B cell (primary cell): Measurements from ENCODE around the gene GABRD. TPM values are rescaled to one million over a fixed set of nuclear protein-coding genes. Genes with fewer than 3 reads are reported as not detected.

ENCODE experiments used
- ATAC-seq: fragments of 200-7000 bp; cut with Tn5 transposase; one replicate; pipeline ENCODE4 v1.10.0; 2021; ENCODE audit warnings: low read depth, mild to moderate bottlenecking, moderate number of reproducible peaks, moderate library complexity
- CTCF ChIA-PET: fragments of 350-600 bp; sonication (Branson Sonifier 250); formaldehyde crosslinking; loops from one replicate; lab custom pipeline; 2021; ENCODE audit warnings: antibody characterized with exemption, inconsistent platforms; lab: Charles Lee
- POLR2A ChIA-PET: fragments of 350-600 bp; sonication (Branson Sonifier 250); formaldehyde crosslinking; loops from one replicate; lab custom pipeline; 2021; ENCODE audit warnings: antibody characterized with exemption; lab: Charles Lee
- DNase-seq: peaks from one replicate; pipeline ENCODE4 v3.0.0; 2013
- H2AFZ ChIP-seq: 2 replicates; pipeline ENCODE4 v1.6.1; 2012; ENCODE audit warnings: mild to moderate bottlenecking, low read depth, low read length; ENCODE audit not compliant: insufficient read depth, poor library complexity, severe bottlenecking
- H3K27ac ChIP-seq, 2 donors: 1 replicate in 1 of 2; 2 replicates in 1 of 2; pipeline ENCODE4 v1.5.1; 2012 to 2013; ENCODE audit warnings: low read length in 2 of 2, mild to moderate bottlenecking in 2 of 2, moderate library complexity in 1 of 2
- H3K27me3 ChIP-seq, 4 experiments: fragments of 200-600 bp in 1 of 4; sonication (generic) in 1 of 4; replicated peaks in 1 of 4; 1 replicate in 2 of 4; 2 replicates in 2 of 4; pipeline versions ENCODE4 v1.6.1 to v1.7.0; 2013 to 2016; ENCODE audit warnings: low read length in 3 of 4, mild to moderate bottlenecking in 2 of 4, mixed read lengths in 1 of 4, moderate library complexity in 1 of 4; ENCODE audit not compliant: insufficient read depth in 4 of 4, control insufficient read depth in 3 of 4; ENCODE audit errors: control extremely low read depth in 1 of 4
- H3K36me3 ChIP-seq, 2 experiments: replicated peaks in 1 of 2; 1 replicate in 1 of 2; 2 replicates in 1 of 2; pipeline versions ENCODE4 v1.6.1 to v1.7.1; 2013; ENCODE audit warnings: low read length in 1 of 2; ENCODE audit not compliant: insufficient read depth in 2 of 2, control insufficient read depth in 1 of 2; ENCODE audit errors: control extremely low read depth in 1 of 2, extremely low read depth in 1 of 2
- H3K4me1 ChIP-seq, 2 donors: fragments of 200-600 bp in 1 of 2; sonication (generic) in 1 of 2; 1 replicate in 1 of 2; 2 replicates in 1 of 2; pipeline versions ENCODE4 v1.5.1 to v1.6.1; 2013 to 2017; ENCODE audit warnings: low read length in 2 of 2; ENCODE audit not compliant: control insufficient read depth in 2 of 2, insufficient read depth in 2 of 2
- H3K4me2 ChIP-seq: replicated peaks from 2 replicates; pipeline ENCODE3; 2012; ENCODE audit warnings: mild to moderate bottlenecking, low read depth, low read length; ENCODE audit not compliant: poor library complexity, severe bottlenecking
- H3K4me3 ChIP-seq, 5 experiments: fragments of 200-600 bp in 1 of 5; sonication (generic) in 1 of 5; 1 replicate in 3 of 5; 2 replicates in 2 of 5; pipeline versions ENCODE4 v1.5.1 to v1.7.0; 2011 to 2016; ENCODE audit warnings: low read length in 4 of 5, mild to moderate bottlenecking in 4 of 5, low read depth in 2 of 5, control low read depth in 1 of 5, moderate library complexity in 1 of 5; ENCODE audit not compliant: insufficient read depth in 1 of 5; ENCODE audit errors: control extremely low read depth in 1 of 5, extremely low read depth in 1 of 5
- H3K79me2 ChIP-seq: fragments of 200-600 bp; sonication (generic); one replicate; pipeline ENCODE4 v1.6.0; 2016; ENCODE audit warnings: low read length; ENCODE audit not compliant: control insufficient read depth, insufficient read depth
- H3K9ac ChIP-seq: fragments of 200-600 bp; sonication (generic); 2 replicates; pipeline ENCODE4 v1.6.1; 2017; ENCODE audit warnings: mild to moderate bottlenecking, low read length, moderate library complexity
- H3K9me3 ChIP-seq, 3 donors: one replicate each; pipeline versions ENCODE4 v1.6.1 to v1.7.1; 2013; ENCODE audit warnings: low read length in 2 of 3; ENCODE audit not compliant: control insufficient read depth in 2 of 3, insufficient read depth in 1 of 3; ENCODE audit errors: control extremely low read depth in 1 of 3
- H4K20me1 ChIP-seq: 2 replicates; pipeline ENCODE4 v1.6.0; 2012; ENCODE audit warnings: mild to moderate bottlenecking, low read length; ENCODE audit not compliant: insufficient read depth, control insufficient read depth, poor library complexity, severe bottlenecking
- H3K27ac Mint-ChIP-seq: one replicate; pipeline ENCODE4 v1.8.0; 2021; ENCODE audit warnings: mixed read lengths
- H3K27me3 Mint-ChIP-seq: one replicate; pipeline ENCODE4 v1.8.0; 2021; ENCODE audit warnings: mixed read lengths
- H3K4me1 Mint-ChIP-seq: one replicate; pipeline ENCODE4 v1.8.0; 2021; ENCODE audit warnings: mixed read lengths
- H3K4me3 Mint-ChIP-seq: one replicate; pipeline ENCODE4 v1.8.0; 2021; ENCODE audit warnings: mixed read lengths
- H3K9me3 Mint-ChIP-seq: one replicate; pipeline ENCODE4 v1.8.0; 2022; ENCODE audit warnings: mixed read lengths; ENCODE audit not compliant: insufficient read depth
- EZH2 ChIP-seq: IDR thresholded peaks from 2 replicates; pipeline ENCODE4 v1.6.1; 2012; ENCODE audit warnings: borderline replicate concordance, low read depth, mild to moderate bottlenecking, moderate library complexity, low read length; ENCODE audit not compliant: insufficient read depth, poor library complexity, severe bottlenecking
- WGBS: methylation state at CpG from one replicate; pipeline ENCODE4 v1.1.5; 2013; ENCODE audit warnings: missing lambda C conversion rate; ENCODE audit not compliant: insufficient coverage; 5-methylcytosine and 5-hydroxymethylcytosine counted together
- intact Hi-C: fragments of 100-400 bp; cut with micrococcal nuclease; formaldehyde crosslinking; loops from one replicate; pipeline ENCODE4 v1.10.0; 2022
- polyA plus RNA-seq: library from polyadenylated mRNA; depleted of rRNA; stranded (reverse); fragments of >200 nt; gene quantifications from 2 replicates; pipeline ENCODE4 v1.2.3, GENCODE V29; 2012
- total RNA-seq, 2 donors: library from RNA; stranded (reverse); fragments of 120-200 nt in 1 of 2; gene quantifications; 1 replicate in 1 of 2; 2 replicates in 1 of 2; pipeline versions ENCODE4 v1.2.3 to v1.2.4, GENCODE V29; 2013 to 2022
- TF ChIP-seq, protein P1 (sequence below): fragments of 200-600 bp; IDR thresholded peaks from one replicate; pipeline ENCODE4 v1.8.0; 2022; ENCODE audit warnings: antibody characterized with exemption, mild to moderate bottlenecking

Gene GABRD
- total and polyA plus RNA-seq, 2 donors (not counting 1 experiment from before 2014, with no cell fraction given) = not detected

- no peak for ATAC-seq
- no peaks in the 10 kb centered on the region for H3K4me1 Mint-ChIP-seq
- Histone ChIP-seq H3K4me1 (no peaks in the 10 kb centered on the region), H3K9ac (no peak overlapping the region), H3K9me3 (peaks cover 0 to 25% (median 0%) of the 10 kb centered on the region in 3 donors), H3K27me3 (peaks cover 0 to 2% (median 0%) of the 10 kb centered on the region in 4 experiments), H3K4me3 (no peak overlapping the region), H3K36me3 (no peaks in the 10 kb centered on the region), H3K79me2 (no peaks in the 10 kb centered on the region), H3K4me2 (no peak overlapping the region), H4K20me1 (no peaks in the 10 kb centered on the region), H3K27ac (no peak overlapping the region), H2AFZ (no peak overlapping the region)
- H3K9me3 Mint-ChIP-seq = no peaks in the 10 kb centered on the region
- H3K27ac Mint-ChIP-seq = no peak overlapping the region
- 87% methylated on average over 33 of the region's 34 CpGs for WGBS
- TF ChIP-seq, protein P1, sequence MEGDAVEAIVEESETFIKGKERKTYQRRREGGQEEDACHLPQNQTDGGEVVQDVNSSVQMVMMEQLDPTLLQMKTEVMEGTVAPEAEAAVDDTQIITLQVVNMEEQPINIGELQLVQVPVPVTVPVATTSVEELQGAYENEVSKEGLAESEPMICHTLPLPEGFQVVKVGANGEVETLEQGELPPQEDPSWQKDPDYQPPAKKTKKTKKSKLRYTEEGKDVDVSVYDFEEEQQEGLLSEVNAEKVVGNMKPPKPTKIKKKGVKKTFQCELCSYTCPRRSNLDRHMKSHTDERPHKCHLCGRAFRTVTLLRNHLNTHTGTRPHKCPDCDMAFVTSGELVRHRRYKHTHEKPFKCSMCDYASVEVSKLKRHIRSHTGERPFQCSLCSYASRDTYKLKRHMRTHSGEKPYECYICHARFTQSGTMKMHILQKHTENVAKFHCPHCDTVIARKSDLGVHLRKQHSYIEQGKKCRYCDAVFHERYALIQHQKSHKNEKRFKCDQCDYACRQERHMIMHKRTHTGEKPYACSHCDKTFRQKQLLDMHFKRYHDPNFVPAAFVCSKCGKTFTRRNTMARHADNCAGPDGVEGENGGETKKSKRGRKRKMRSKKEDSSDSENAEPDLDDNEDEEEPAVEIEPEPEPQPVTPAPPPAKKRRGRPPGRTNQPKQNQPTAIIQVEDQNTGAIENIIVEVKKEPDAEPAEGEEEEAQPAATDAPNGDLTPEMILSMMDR = no peak
- no peak for TF ChIP-seq EZH2
- CTCF ChIA-PET = no interaction called here
- no peak overlapping the region for H3K4me3 Mint-ChIP-seq
- no peak for DNase-seq
- intact Hi-C loops = no loop called here
- H3K27me3 Mint-ChIP-seq = peaks cover 4% of the 10 kb centered on the region
- POLR2A ChIA-PET = no interaction called here
Observed at GRCh38 chr1:1973716-1974642, 45.2 kb upstream of the GABRD start.

DNA sequence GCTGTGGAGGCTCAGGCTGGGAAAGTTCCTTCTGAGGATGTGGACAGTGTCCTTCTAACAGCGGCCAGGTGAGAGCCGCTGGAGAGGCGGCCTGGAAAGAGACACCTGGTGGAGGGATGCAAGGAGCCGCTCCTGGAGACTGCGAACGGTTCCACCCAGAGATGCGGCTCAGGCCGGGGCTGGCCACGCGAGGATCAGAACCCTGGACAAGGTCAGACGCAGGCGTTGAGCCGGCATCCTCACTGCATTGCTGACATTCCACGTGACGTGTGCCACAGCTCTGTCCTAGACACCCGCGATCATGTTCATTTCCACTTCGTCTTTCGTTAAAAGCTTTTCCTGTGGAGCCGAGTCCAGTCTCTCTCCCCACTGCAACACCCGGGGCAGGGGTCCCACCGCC lies 44.3 kb upstream of the GABRD start:
- Histone ChIP-seq H4K20me1 (no peaks in the 10 kb centered on the region), H3K4me1 (no peaks in the 10 kb centered on the region), H2AFZ (no peak overlapping the region), H3K27me3 (peaks cover 0 to 2% (median 0%) of the 10 kb centered on the region in 4 experiments), H3K9me3 (peaks cover 0 to 30% (median 0%) of the 10 kb centered on the region in 3 donors), H3K4me2 (no peak overlapping the region), H3K79me2 (no peaks in the 10 kb centered on the region), H3K27ac (no peak overlapping the region), H3K36me3 (no peaks in the 10 kb centered on the region), H3K9ac (no peak overlapping the region), H3K4me3 (no peak overlapping the region)
- ATAC-seq (no peak), DNase-seq (no peak)
- H3K9me3 Mint-ChIP-seq = no peaks in the 10 kb centered on the region
- intact Hi-C loops = no loop called here
- H3K4me3 Mint-ChIP-seq = no peak overlapping the region
- WGBS = 89% methylated on average over 19 of the region's 22 CpGs
- CTCF ChIA-PET = no interaction called here
- no peak overlapping the region for H3K27ac Mint-ChIP-seq
- POLR2A ChIA-PET = no interaction called here
- no peaks in the 10 kb centered on the region for H3K4me1 Mint-ChIP-seq
- TF ChIP-seq, protein P1 = no peak
- TF ChIP-seq EZH2 = no peak
- peaks cover 4% of the 10 kb centered on the region for H3K27me3 Mint-ChIP-seq
